ENCODE measurements around the gene TCERG1L.

DNA sequence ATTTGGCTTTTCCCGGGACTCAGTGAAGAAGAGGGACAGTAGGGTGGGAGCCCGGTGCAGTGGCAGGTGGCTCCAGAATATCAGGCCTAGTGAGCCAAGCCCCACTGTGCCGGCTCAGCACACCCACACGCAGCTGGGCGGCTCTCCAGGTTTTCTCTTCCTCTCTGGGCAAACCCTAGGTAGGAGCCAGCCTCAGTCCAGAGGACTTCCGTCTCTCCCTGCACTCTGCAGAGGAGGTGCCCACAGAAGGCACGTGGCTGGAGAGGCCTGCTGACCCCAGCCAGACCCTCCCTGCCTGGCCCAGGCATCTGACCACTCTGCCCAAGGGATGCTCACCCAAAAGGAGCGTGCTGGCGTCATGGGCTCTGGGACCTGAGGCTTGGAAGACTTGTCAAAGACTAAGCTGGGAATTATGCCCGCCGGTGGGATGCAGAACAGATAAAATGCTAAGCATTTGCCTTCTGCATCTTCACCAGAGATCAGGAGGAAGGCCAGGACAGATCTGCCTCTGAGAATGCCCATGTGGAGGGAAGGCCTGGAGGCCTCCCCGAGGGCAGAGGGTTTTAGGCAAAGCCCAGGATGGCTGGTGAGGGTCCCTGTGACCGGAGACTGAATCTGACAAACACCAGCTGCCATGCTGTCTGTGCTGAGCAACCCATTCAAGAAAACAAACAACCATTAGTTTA is 40.2 kb downstream of the TCERG1L start:
- TF ChIP-seq, protein P1, sequence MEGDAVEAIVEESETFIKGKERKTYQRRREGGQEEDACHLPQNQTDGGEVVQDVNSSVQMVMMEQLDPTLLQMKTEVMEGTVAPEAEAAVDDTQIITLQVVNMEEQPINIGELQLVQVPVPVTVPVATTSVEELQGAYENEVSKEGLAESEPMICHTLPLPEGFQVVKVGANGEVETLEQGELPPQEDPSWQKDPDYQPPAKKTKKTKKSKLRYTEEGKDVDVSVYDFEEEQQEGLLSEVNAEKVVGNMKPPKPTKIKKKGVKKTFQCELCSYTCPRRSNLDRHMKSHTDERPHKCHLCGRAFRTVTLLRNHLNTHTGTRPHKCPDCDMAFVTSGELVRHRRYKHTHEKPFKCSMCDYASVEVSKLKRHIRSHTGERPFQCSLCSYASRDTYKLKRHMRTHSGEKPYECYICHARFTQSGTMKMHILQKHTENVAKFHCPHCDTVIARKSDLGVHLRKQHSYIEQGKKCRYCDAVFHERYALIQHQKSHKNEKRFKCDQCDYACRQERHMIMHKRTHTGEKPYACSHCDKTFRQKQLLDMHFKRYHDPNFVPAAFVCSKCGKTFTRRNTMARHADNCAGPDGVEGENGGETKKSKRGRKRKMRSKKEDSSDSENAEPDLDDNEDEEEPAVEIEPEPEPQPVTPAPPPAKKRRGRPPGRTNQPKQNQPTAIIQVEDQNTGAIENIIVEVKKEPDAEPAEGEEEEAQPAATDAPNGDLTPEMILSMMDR (IDR thresholded peaks at IDR 0.05): no peak
- no peak for TF ChIP-seq EP300 (IDR thresholded peaks at IDR 0.05)
- no peak for TF ChIP-seq POLR2A (IDR thresholded peaks at IDR 0.05)
- TF ChIP-seq POLR2AphosphoS5 (IDR thresholded peaks at IDR 0.05): no peak

Data from gastroesophageal sphincter (tissue), 3 donors.